ENCODE measurements around the gene CRYBG3.

The CRYBG3 gene

GRCh38 chr3:97983933-97984491 is 162.2 kb downstream of the CRYBG3 start:
- no peak for TF ChIP-seq CTCF (IDR thresholded peaks at IDR 0.05)

GRCh38 chr3:97987306-97987705 is 165.5 kb downstream of the CRYBG3 start:
- no peak for TF ChIP-seq CTCF (IDR thresholded peaks at IDR 0.05)

GRCh38 chr3:97988784-97989568 is 167.2 kb downstream of the CRYBG3 start:
- TF ChIP-seq CTCF (IDR thresholded peaks at IDR 0.05): no peak

GRCh38 chr3:97990624-97991292 is 168.9 kb downstream of the CRYBG3 start:
- no peak for TF ChIP-seq CTCF (IDR thresholded peaks at IDR 0.05)

GRCh38 chr3:97991293-97991682 is 169.5 kb downstream of the CRYBG3 start:
- TF ChIP-seq CTCF (IDR thresholded peaks at IDR 0.05): no peak

- no peak for TF ChIP-seq CTCF (IDR thresholded peaks at IDR 0.05)
These were observed 170.8 kb downstream of the CRYBG3 start for GRCh38 chr3:97992547-97993173.

- no peak for TF ChIP-seq CTCF (IDR thresholded peaks at IDR 0.05)
These were observed 171.7 kb downstream of the CRYBG3 start for GRCh38 chr3:97993526-97993925.
